Astrocyte (in vitro differentiated cells and primary cell): ENCODE measurements around the gene SLC6A13.

Experiments
- CTCF ChIP-seq: IDR thresholded peaks from 2 replicates; pipeline ENCODE4 v1.5.1; 2011; ENCODE audit warnings: low read depth, mild to moderate bottlenecking, inconsistent platforms, low read length, moderate library complexity; ENCODE audit not compliant: insufficient read depth
- EZH2 ChIP-seq: IDR thresholded peaks from 2 replicates; pipeline ENCODE4 v1.6.1; 2012; ENCODE audit warnings: mild to moderate bottlenecking, low read length, inconsistent platforms; ENCODE audit not compliant: insufficient read depth

- TF ChIP-seq CTCF (no peak), EZH2 (no peak)
Observed at GRCh38 chr12:203074-203461, 59.6 kb downstream of the SLC6A13 start.
